ENCODE measurements around the gene CLCN4. TPM values are rescaled to one million over a fixed set of nuclear protein-coding genes. Genes with fewer than 3 reads are reported as not detected.

CLCN4 gene
- total RNA-seq, 2 donors from 2014 or later, result 0.50 to 15.3 TPM

GRCh38 chrX:10186355-10186754, 29.6 kb downstream of the CLCN4 start:
- intact Hi-C loops (cut with DNase I), result loop anchor here (10.0 kb wide), 1 partner anchor 1578 kb away; no protein-coding TSS in a partner anchor
- no peaks in the 10 kb centered on the region for H3K36me3 ChIP-seq
- H3K27ac ChIP-seq, result no peak overlapping the region
- H3K4me1 ChIP-seq (replicated peaks), result no peaks in the 10 kb centered on the region
- no peak for DNase-seq (ENCODE audit: low spot score)
- no peak overlapping the region for H3K4me3 ChIP-seq
- H3K9me3 ChIP-seq, result no peaks in the 10 kb centered on the region
- TF ChIP-seq POLR2A (IDR thresholded peaks at IDR 0.05) (no peak), CTCF (IDR thresholded peaks at IDR 0.05) (no peak), POLR2AphosphoS5 (IDR thresholded peaks at IDR 0.05) (no peak)
- 82% methylated on average over 6 of the region's 9 CpGs for WGBS
- H3K27me3 ChIP-seq (replicated peaks; ENCODE audit: insufficient read depth), result no peaks in the 10 kb centered on the region

GRCh38 chrX:10187421-10187820, 30.6 kb downstream of the CLCN4 start:
- no peak for DNase-seq (ENCODE audit: low spot score)
- intact Hi-C loops (cut with DNase I), result loop anchor here (10.0 kb wide), 1 partner anchor 1577 kb away; no protein-coding TSS in a partner anchor
- 93% methylated on average over 15 of the region's 15 CpGs for WGBS
- H3K27ac ChIP-seq, result no peak overlapping the region
- H3K4me3 ChIP-seq, result no peak overlapping the region
- TF ChIP-seq POLR2AphosphoS5 (IDR thresholded peaks at IDR 0.05) (no peak), POLR2A (IDR thresholded peaks at IDR 0.05) (no peak), CTCF (IDR thresholded peaks at IDR 0.05) (no peak)
- no peaks in the 10 kb centered on the region for H3K9me3 ChIP-seq
- H3K36me3 ChIP-seq, result no peaks in the 10 kb centered on the region
- H3K27me3 ChIP-seq (replicated peaks; ENCODE audit: insufficient read depth), result no peaks in the 10 kb centered on the region
- no peaks in the 10 kb centered on the region for H3K4me1 ChIP-seq (replicated peaks)

GRCh38 chrX:10189317-10190268, 32.8 kb downstream of the CLCN4 start:
- peak; percentile 49 for DNase-seq (ENCODE audit: low spot score)
- Histone ChIP-seq H3K4me1 (replicated peaks) (no peaks in the 10 kb centered on the region), H3K36me3 (no peaks in the 10 kb centered on the region), H3K27ac (no peak overlapping the region), H3K9me3 (no peaks in the 10 kb centered on the region), H3K27me3 (replicated peaks; ENCODE audit: insufficient read depth) (no peaks in the 10 kb centered on the region), H3K4me3 (no peak overlapping the region)
- intact Hi-C loops (cut with DNase I), result loop anchor here (2.0 to 10.0 kb wide), 4 partner anchors 425 to 1575 kb away; no protein-coding TSS in a partner anchor
- 45% methylated on average over 11 of the region's 16 CpGs for WGBS
- no peak for TF ChIP-seq POLR2A (IDR thresholded peaks at IDR 0.05)
- peak; percentile 23 to 75 (median 70) for TF ChIP-seq CTCF (IDR thresholded peaks at IDR 0.05)

DNA sequence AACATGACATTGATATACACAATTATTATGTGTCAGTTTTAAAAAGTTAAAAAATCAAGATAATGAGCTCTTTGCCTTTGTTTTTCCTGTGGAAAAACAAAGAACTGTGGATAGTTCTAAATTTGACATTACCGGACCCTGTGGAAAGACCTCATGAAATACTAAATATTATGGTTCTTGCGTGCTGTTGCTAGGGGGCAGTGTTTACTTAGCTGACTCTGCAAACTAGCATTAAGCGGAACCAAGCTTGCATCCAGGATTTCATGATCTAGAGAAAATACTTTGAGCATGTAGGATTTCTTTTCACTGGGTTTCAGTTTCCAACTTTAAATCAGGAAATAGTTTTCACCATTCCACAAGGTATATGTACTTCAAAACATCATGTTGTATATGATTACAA, 33.6 kb downstream of the CLCN4 start:
- no peak for DNase-seq (ENCODE audit: low spot score)
- intact Hi-C loops (cut with DNase I), result loop anchor here (5.0 to 10.0 kb wide), 2 partner anchors 424 to 532 kb away; no protein-coding TSS in a partner anchor

More for the DNA sequence above, 33.6 kb downstream of the CLCN4 start:
- Histone ChIP-seq H3K4me1 (replicated peaks) (no peaks in the 10 kb centered on the region), H3K4me3 (no peak overlapping the region), H3K27me3 (replicated peaks; ENCODE audit: insufficient read depth) (no peaks in the 10 kb centered on the region), H3K36me3 (no peaks in the 10 kb centered on the region), H3K27ac (no peak overlapping the region), H3K9me3 (no peaks in the 10 kb centered on the region)
- WGBS, result 0% methylated on average over 3 of the region's 3 CpGs
- no peak for TF ChIP-seq POLR2AphosphoS5 (IDR thresholded peaks at IDR 0.05)
- peak in 1 of 4 experiments; percentile 53 for TF ChIP-seq CTCF (IDR thresholded peaks at IDR 0.05)
